CD14-positive monocyte (primary cell): ENCODE data around the gene NPAS3. TPM values are rescaled to one million over a fixed set of nuclear protein-coding genes. Genes with fewer than 3 reads are reported as not detected.

Experiments
- DNase-seq, 3 donors: peaks; one replicate each; pipeline ENCODE4 v3.0.0-alpha.2; 2011 to 2022
- H2AFZ ChIP-seq: 2 replicates; pipeline ENCODE4 v1.6.0; 2012; ENCODE audit warnings: mild to moderate bottlenecking, low read depth, low read length, inconsistent platforms; ENCODE audit not compliant: insufficient read depth, poor library complexity, severe bottlenecking
- H3K27ac ChIP-seq, 2 donors: 1 replicate in 1 of 2; 2 replicates in 1 of 2; pipeline ENCODE4 v1.5.1; 2012 to 2013; ENCODE audit warnings: low read length in 2 of 2, control low read depth in 1 of 2, inconsistent platforms in 1 of 2, low read depth in 1 of 2, mild to moderate bottlenecking in 1 of 2
- H3K27me3 ChIP-seq, 2 donors: one replicate each; pipeline versions ENCODE4 v1.6.0 to v1.6.1; 2011 to 2013; ENCODE audit warnings: low read length in 2 of 2; ENCODE audit not compliant: control insufficient read depth in 2 of 2, insufficient read depth in 2 of 2
- H3K36me3 ChIP-seq, 2 donors: replicated peaks in 1 of 2; 1 replicate in 1 of 2; 2 replicates in 1 of 2; pipeline versions ENCODE4 v1.5.1 to v1.6.1; 2012 to 2013; ENCODE audit warnings: low read length in 2 of 2, control low read depth in 1 of 2, inconsistent platforms in 1 of 2, mild to moderate bottlenecking in 1 of 2; ENCODE audit not compliant: insufficient read depth in 2 of 2, control insufficient read depth in 1 of 2
- H3K4me1 ChIP-seq, 2 donors: 1 replicate in 1 of 2; 2 replicates in 1 of 2; pipeline versions ENCODE4 v1.5.1 to v1.6.1; 2012 to 2013; ENCODE audit warnings: low read length in 2 of 2, control low read depth in 1 of 2, inconsistent platforms in 1 of 2, mild to moderate bottlenecking in 1 of 2, moderate library complexity in 1 of 2; ENCODE audit not compliant: insufficient read depth in 2 of 2, control insufficient read depth in 1 of 2
- H3K4me2 ChIP-seq: replicated peaks from 2 replicates; pipeline ENCODE3; 2012; ENCODE audit warnings: low read length, moderate library complexity, mild to moderate bottlenecking; ENCODE audit not compliant: poor library complexity, severe bottlenecking; ENCODE audit errors: extremely low read depth
- H3K4me3 ChIP-seq, 3 experiments: fragments of 200-600 bp in 1 of 3; sonication (generic) in 1 of 3; replicated peaks in 1 of 3; 1 replicate in 2 of 3; 2 replicates in 1 of 3; pipeline ENCODE4 v1.5.1; 2011 to 2013; ENCODE audit warnings: low read length in 3 of 3, mild to moderate bottlenecking in 3 of 3, control low read depth in 2 of 3, low read depth in 2 of 3, inconsistent platforms in 1 of 3, moderate library complexity in 1 of 3
- H3K79me2 ChIP-seq: 2 replicates; pipeline ENCODE4 v1.6.0; 2012; ENCODE audit warnings: mild to moderate bottlenecking, control low read depth, inconsistent platforms, low read length, moderate library complexity; ENCODE audit not compliant: insufficient read depth
- H3K9ac ChIP-seq: 2 replicates; pipeline ENCODE4 v1.6.0; 2017; ENCODE audit warnings: low read length, mild to moderate bottlenecking; ENCODE audit not compliant: insufficient read depth, poor library complexity, severe bottlenecking
- H3K9me3 ChIP-seq, 2 donors: replicated peaks in 1 of 2; 1 replicate in 1 of 2; 2 replicates in 1 of 2; pipeline versions ENCODE4 v1.5.1 to v1.6.1; 2012 to 2013; ENCODE audit warnings: low read length in 2 of 2, control low read depth in 1 of 2; ENCODE audit not compliant: control insufficient read depth in 1 of 2, insufficient read depth in 1 of 2
- H4K20me1 ChIP-seq: 2 replicates; pipeline ENCODE4 v1.6.0; 2012; ENCODE audit warnings: mild to moderate bottlenecking, low read length, control low read depth, moderate library complexity; ENCODE audit not compliant: insufficient read depth
- H3K27ac Mint-ChIP-seq, 7 donors: one replicate each; pipeline ENCODE4 v1.8.0; 2020; ENCODE audit warnings: mild to moderate bottlenecking in 7 of 7, mixed read lengths in 7 of 7, moderate library complexity in 6 of 7, inconsistent platforms in 2 of 7
- H3K27me3 Mint-ChIP-seq, 3 donors: one replicate each; pipeline ENCODE4 v1.8.0; 2021 to 2022; ENCODE audit warnings: low read depth in 3 of 3, mild to moderate bottlenecking in 3 of 3, mixed read lengths in 3 of 3, moderate library complexity in 3 of 3, inconsistent platforms in 1 of 3
- H3K36me3 Mint-ChIP-seq, 2 donors: one replicate each; pipeline ENCODE4 v1.8.0; 2020; ENCODE audit warnings: mixed read lengths in 2 of 2, inconsistent platforms in 1 of 2, mild to moderate bottlenecking in 1 of 2
- H3K4me1 Mint-ChIP-seq: one replicate; pipeline ENCODE4 v1.8.0; 2020; ENCODE audit warnings: mild to moderate bottlenecking, mixed read lengths
- H3K4me3 Mint-ChIP-seq, 2 donors: one replicate each; pipeline ENCODE4 v1.8.0; 2020; ENCODE audit warnings: mild to moderate bottlenecking in 2 of 2, mixed read lengths in 2 of 2, moderate library complexity in 1 of 2
- H3K9me3 Mint-ChIP-seq, 7 donors: one replicate each; pipeline ENCODE4 v1.8.0; 2020 to 2022; ENCODE audit warnings: mixed read lengths in 7 of 7, mild to moderate bottlenecking in 6 of 7, moderate library complexity in 6 of 7, inconsistent platforms in 2 of 7
- CTCF ChIP-seq: fragments of 200-600 bp; IDR thresholded peaks from one replicate; pipeline ENCODE4 v1.8.0; 2022; ENCODE audit warnings: antibody characterized with exemption, mild to moderate bottlenecking
- WGBS: methylation state at CpG from one replicate; pipeline ENCODE4 v1.1.5; 2013; ENCODE audit warnings: missing lambda C conversion rate; ENCODE audit not compliant: insufficient coverage; 5-methylcytosine and 5-hydroxymethylcytosine counted together
- intact Hi-C, 2 donors: fragments of 100-400 bp; cut with micrococcal nuclease; formaldehyde crosslinking; loops; one replicate each; pipeline versions ENCODE4 v1.15.0 to v1.15.1; 2023
- polyA plus RNA-seq, 3 donors: library from polyadenylated mRNA; depleted of rRNA in 1 of 3; unstranded in 2 of 3; stranded (reverse) in 1 of 3; fragments of 300-500 nt in 2 of 3; fragments of >200 nt in 1 of 3; fragmentation: Illumina TruSeq in 2 of 3; gene quantifications; 1 replicate in 2 of 3; 2 replicates in 1 of 3; pipeline ENCODE4 v1.2.3, GENCODE V29; 2012 to 2021

Gene NPAS3
- polyA plus RNA-seq, 3 donors, result not detected

- intact Hi-C loops, result no loop called here
- 100% methylated on average over 1 of the region's 3 CpGs for WGBS
- no peak overlapping the region for H3K4me3 Mint-ChIP-seq
- no peaks in the 10 kb centered on the region for H3K27me3 Mint-ChIP-seq
- Histone ChIP-seq H3K9ac (no peak overlapping the region), H3K79me2 (no peaks in the 10 kb centered on the region), H3K27ac (no peak overlapping the region), H2AFZ (no peak overlapping the region), H3K9me3 (no peaks in the 10 kb centered on the region), H4K20me1 (no peaks in the 10 kb centered on the region), H3K27me3 (no peaks in the 10 kb centered on the region), H3K4me2 (no peak overlapping the region), H3K36me3 (no peaks in the 10 kb centered on the region), H3K4me3 (no peak overlapping the region), H3K4me1 (no peaks in the 10 kb centered on the region)
- no peaks in the 10 kb centered on the region for H3K36me3 Mint-ChIP-seq
- no peak overlapping the region for H3K27ac Mint-ChIP-seq
- no peak for TF ChIP-seq CTCF
- peaks cover 0 to 5% (median 1%) of the 10 kb centered on the region in 7 donors for H3K9me3 Mint-ChIP-seq
- no peak for DNase-seq
- H3K4me1 Mint-ChIP-seq, result no peaks in the 10 kb centered on the region
Measured at GRCh38 chr14:33657476-33657875, 718.8 kb downstream of the NPAS3 start.

- H3K9me3 ChIP-seq, result no peaks in the 10 kb centered on the region
- TF ChIP-seq CTCF, result no peak
- no peak overlapping the region for H3K4me3 ChIP-seq
- no peaks in the 10 kb centered on the region for H4K20me1 ChIP-seq
- Mint-ChIP-seq H3K4me1 (no peaks in the 10 kb centered on the region), H3K4me3 (no peak overlapping the region), H3K36me3 (no peaks in the 10 kb centered on the region), H3K27me3 (no peaks in the 10 kb centered on the region), H3K9me3 (peaks cover 0 to 14% (median 6%) of the 10 kb centered on the region in 7 donors), H3K27ac (no peak overlapping the region)
- H3K36me3 ChIP-seq, result no peaks in the 10 kb centered on the region
- no peak for DNase-seq
- intact Hi-C loops, result no loop called here
- H3K4me2 ChIP-seq, result no peak overlapping the region
- no peaks in the 10 kb centered on the region for H3K4me1 ChIP-seq
- no peaks in the 10 kb centered on the region for H3K79me2 ChIP-seq
- no peak overlapping the region for H3K9ac ChIP-seq
- no peaks in the 10 kb centered on the region for H3K27me3 ChIP-seq
- H2AFZ ChIP-seq, result no peak overlapping the region
- WGBS, result no CpG with 5 or more reads among the region's 3 CpGs
- H3K27ac ChIP-seq, result no peak overlapping the region
Measured at GRCh38 chr14:33660248-33660647, 721.6 kb downstream of the NPAS3 start.
